DND-41 (cell line): ENCODE measurements around the gene FEZF1.

Source experiments
- CTCF ChIP-seq: IDR thresholded peaks from 2 replicates; pipeline ENCODE4 v1.5.1; 2012; ENCODE audit warnings: borderline replicate concordance, low read length, moderate library complexity, mild to moderate bottlenecking; ENCODE audit not compliant: poor library complexity, severe bottlenecking; ENCODE audit errors: extremely low read depth
- EZH2 ChIP-seq: IDR thresholded peaks from 3 replicates; pipeline ENCODE4 v1.6.1; 2012; ENCODE audit warnings: borderline replicate concordance, low read depth, mild to moderate bottlenecking, moderate library complexity, low read length, inconsistent platforms; ENCODE audit not compliant: severe bottlenecking

- TF ChIP-seq EZH2 = no peak
- no peak for TF ChIP-seq CTCF
Measured at GRCh38 chr7:122315507-122316466, 11.2 kb upstream of the FEZF1 start.
